ENCODE measurements around the gene ZNF22. TPM values are rescaled to one million over a fixed set of nuclear protein-coding genes. Genes with fewer than 3 reads are reported as not detected.

Gene ZNF22
- total and polyA plus RNA-seq, 2 of the 4 experiments (the other 2 are of a cell fraction) = 10.6 to 12.4 TPM

GRCh38 chr10:44961230-44961571 lies 39.5 kb upstream of the ZNF22 start:
- Histone ChIP-seq H2BK20ac (ENCODE audit: low read depth, low read length) (no peak overlapping the region), H3K18ac (ENCODE audit: low read depth, low read length) (no peak overlapping the region), H4K91ac (ENCODE audit: insufficient read depth, low read depth, low read length) (no peak overlapping the region), H3K14ac (replicated peaks; ENCODE audit: low read depth, low read length) (no peak overlapping the region), H2AK5ac (ENCODE audit: low read depth, low read length) (no peak overlapping the region), H4K8ac (ENCODE audit: low read depth in 2 of 2, low read length in 2 of 2) (no peak overlapping the region), H3K9ac (ENCODE audit: low read depth, low read length) (no peak overlapping the region), H3K9me3 (ENCODE audit: control insufficient read depth, insufficient read depth, low read length) (peaks cover 2% of the 10 kb centered on the region; the same call in 1 of the 2 replicates), H2BK5ac (ENCODE audit: low read depth, low read length, poor library complexity, severe bottlenecking) (no peak overlapping the region), H3K56ac (ENCODE audit: extremely low read depth, insufficient read depth, low read length) (no peak overlapping the region), H3K4me2 (ENCODE audit: low read depth, low read length) (no peak overlapping the region; the same call in 1 of the 2 replicates), H2AK9ac (replicated peaks; ENCODE audit: low read depth, low read length, poor library complexity) (no peak overlapping the region), H2BK15ac (ENCODE audit: low read depth, low read length) (no peak overlapping the region), H3K4me3 (ENCODE audit: insufficient read depth, low read depth, low read length) (no peak overlapping the region), H3K23ac (ENCODE audit: low read depth, low read length) (no peak overlapping the region), H4K20me1 (ENCODE audit: insufficient read depth, low read length) (no peaks in the 10 kb centered on the region), H3K27ac (ENCODE audit: insufficient read depth, low read length) (no peak overlapping the region), H3K27me3 (ENCODE audit: control insufficient read depth, insufficient read depth, low read length) (no peaks in the 10 kb centered on the region), H4K5ac (ENCODE audit: low read depth, low read length) (no peak overlapping the region), H2AFZ (replicated peaks; ENCODE audit: low read length, poor library complexity) (no peak overlapping the region), H3K4ac (ENCODE audit: low read depth, low read length) (no peak overlapping the region), H3K4me1 (ENCODE audit: control insufficient read depth, insufficient read depth, low read length) (peaks cover 25% of the 10 kb centered on the region), H2BK120ac (ENCODE audit: low read depth, low read length) (no peak overlapping the region), H3K79me1 (ENCODE audit: low read depth in 1 of 2, low read length in 2 of 2) (peaks cover 11 to 27% of the 10 kb centered on the region in 2 experiments; a peak in 3 of 4 replicates), H3K36me3 (ENCODE audit: control insufficient read depth, insufficient read depth, low read length) (peaks cover 4% of the 10 kb centered on the region; the same call in 1 of the 2 replicates), H3K9me1 (ENCODE audit: insufficient read depth, low read length) (peaks cover 11% of the 10 kb centered on the region)
- BruUV-seq (replicated peaks) = no TSS peak
- ChIA-PET CTCF (no interaction called here), POLR2A (ENCODE audit: unreplicated experiment) (no interaction called here)
- intact Hi-C loops (cut with micrococcal nuclease) = no loop called here
- ATAC-seq (ENCODE audit: low read depth) = no peak
- WGBS, 2 experiments (ENCODE audit: extremely low coverage in 2 of 2, insufficient read length in 1 of 2) = 100% methylated on average over 1 of the region's 4 CpGs; no CpG with 5 or more reads in 1 of the 2 experiments
- in situ Hi-C loops (cut with MboI; ENCODE audit: low sequenced_read_pairs) = no loop called here
- no peak for TF ChIP-seq NFE2L2 (IDR thresholded peaks at IDR 0.05; ENCODE audit: low read depth, low read length)
- TF ChIP-seq, protein P1, sequence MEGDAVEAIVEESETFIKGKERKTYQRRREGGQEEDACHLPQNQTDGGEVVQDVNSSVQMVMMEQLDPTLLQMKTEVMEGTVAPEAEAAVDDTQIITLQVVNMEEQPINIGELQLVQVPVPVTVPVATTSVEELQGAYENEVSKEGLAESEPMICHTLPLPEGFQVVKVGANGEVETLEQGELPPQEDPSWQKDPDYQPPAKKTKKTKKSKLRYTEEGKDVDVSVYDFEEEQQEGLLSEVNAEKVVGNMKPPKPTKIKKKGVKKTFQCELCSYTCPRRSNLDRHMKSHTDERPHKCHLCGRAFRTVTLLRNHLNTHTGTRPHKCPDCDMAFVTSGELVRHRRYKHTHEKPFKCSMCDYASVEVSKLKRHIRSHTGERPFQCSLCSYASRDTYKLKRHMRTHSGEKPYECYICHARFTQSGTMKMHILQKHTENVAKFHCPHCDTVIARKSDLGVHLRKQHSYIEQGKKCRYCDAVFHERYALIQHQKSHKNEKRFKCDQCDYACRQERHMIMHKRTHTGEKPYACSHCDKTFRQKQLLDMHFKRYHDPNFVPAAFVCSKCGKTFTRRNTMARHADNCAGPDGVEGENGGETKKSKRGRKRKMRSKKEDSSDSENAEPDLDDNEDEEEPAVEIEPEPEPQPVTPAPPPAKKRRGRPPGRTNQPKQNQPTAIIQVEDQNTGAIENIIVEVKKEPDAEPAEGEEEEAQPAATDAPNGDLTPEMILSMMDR (conservative IDR thresholded peaks at IDR 0.05; ENCODE audit: low read depth, low read length) = no peak
- TF ChIP-seq RCOR1 (IDR thresholded peaks at IDR 0.05; ENCODE audit: insufficient replicate concordance, low read length) = no peak
- TF ChIP-seq FOS (IDR thresholded peaks at IDR 0.05; ENCODE audit: low read depth, low read length) = no peak
- no peak for TF ChIP-seq SMC3 (IDR thresholded peaks at IDR 0.05; ENCODE audit: low read depth, low read length)
- no peak for TF ChIP-seq ELK1 (IDR thresholded peaks at IDR 0.05; ENCODE audit: borderline replicate concordance, low read depth, low read length)
- TF ChIP-seq RAD21 (IDR thresholded peaks at IDR 0.05; ENCODE audit: low read length) = no peak
- TF ChIP-seq POLR2A (IDR thresholded peaks at IDR 0.05; ENCODE audit: low read depth, low read length) = no peak
- TF ChIP-seq BHLHE40 (IDR thresholded peaks at IDR 0.05; ENCODE audit: low read depth, low read length) = no peak
- TF ChIP-seq CEBPB (IDR thresholded peaks at IDR 0.05; ENCODE audit: low read depth, low read length) = no peak
- no peak for TF ChIP-seq MXI1 (IDR thresholded peaks at IDR 0.05; ENCODE audit: borderline replicate concordance, low read depth, low read length)
- no peak for TF ChIP-seq MAZ (IDR thresholded peaks at IDR 0.05; ENCODE audit: borderline replicate concordance, low read depth, low read length)
- TF ChIP-seq USF2 (IDR thresholded peaks at IDR 0.05; ENCODE audit: low read depth, low read length) = no peak
- TF ChIP-seq RFX5 (IDR thresholded peaks at IDR 0.05; ENCODE audit: low read depth, low read length) = no peak
- TF ChIP-seq MAFK (IDR thresholded peaks at IDR 0.05; ENCODE audit: low read depth, low read length) = no peak
- no peak for TF ChIP-seq CHD1 (IDR thresholded peaks at IDR 0.05; ENCODE audit: low read depth, low read length)
- no peak for DNase-seq
- dilution Hi-C loops (cut with HindIII; ENCODE audit: low sequenced_read_pairs, unreplicated experiment) = no loop called here

Data from IMR-90 (cell line).